DOHH2 (cell line): ENCODE measurements around the gene ERAP2.

ENCODE experiments used
- H3F3A ChIP-seq: fragments of 200-600 bp; sonication (generic), shearing (Covaris generic); 2 replicates; pipeline ENCODE4 v1.6.0; 2016; ENCODE audit warnings: antibody characterized with exemption, mild to moderate bottlenecking; ENCODE audit not compliant: control insufficient read depth, insufficient read depth
- H3K27ac ChIP-seq: fragments of 200-600 bp; sonication (generic); 2 replicates; pipeline ENCODE4 v1.5.1; 2014; ENCODE audit warnings: low read depth, mild to moderate bottlenecking, low read length, moderate library complexity
- H3K27me3 ChIP-seq: fragments of 200-600 bp; sonication (generic); 2 replicates; pipeline ENCODE4 v1.6.1; 2014; ENCODE audit warnings: mild to moderate bottlenecking, low read length, mixed read lengths; ENCODE audit not compliant: control insufficient read depth
- H3K36me3 ChIP-seq: fragments of 200-600 bp; sonication (generic); 2 replicates; pipeline ENCODE4 v1.6.1; 2014; ENCODE audit warnings: mild to moderate bottlenecking, low read length, moderate library complexity, mixed read lengths; ENCODE audit not compliant: control insufficient read depth
- H3K4me1 ChIP-seq: fragments of 200-600 bp; sonication (generic); 2 replicates; pipeline ENCODE4 v1.6.1; 2014; ENCODE audit warnings: mild to moderate bottlenecking, low read length, mixed read lengths; ENCODE audit not compliant: control insufficient read depth
- H3K4me2 ChIP-seq: fragments of 200-600 bp; sonication (generic); 2 replicates; pipeline ENCODE4 v1.6.0; 2014; ENCODE audit warnings: mild to moderate bottlenecking, low read length, moderate library complexity
- H3K4me3 ChIP-seq: fragments of 200-600 bp; sonication (generic); 2 replicates; pipeline ENCODE4 v1.5.1; 2014; ENCODE audit warnings: mild to moderate bottlenecking, low read length, mixed read lengths
- H3K79me2 ChIP-seq: fragments of 200-600 bp; sonication (generic); 2 replicates; pipeline ENCODE4 v1.6.1; 2014; ENCODE audit warnings: mild to moderate bottlenecking, low read length, mixed read lengths; ENCODE audit not compliant: control insufficient read depth
- H3K9me2 ChIP-seq: fragments of 200-600 bp; sonication (generic); replicated peaks from 2 replicates; pipeline ENCODE4 v1.6.1; 2014; ENCODE audit warnings: mild to moderate bottlenecking, low read length, mixed read lengths; ENCODE audit not compliant: control insufficient read depth
- H3K9me3 ChIP-seq: fragments of 200-600 bp; sonication (generic); 2 replicates; pipeline ENCODE4 v1.6.1; 2014; ENCODE audit warnings: antibody characterized with exemption, low read length, mixed read lengths; ENCODE audit not compliant: control insufficient read depth, insufficient read depth
- H4K20me1 ChIP-seq: fragments of 200-600 bp; sonication (generic); 2 replicates; pipeline ENCODE4 v1.6.0; 2014; ENCODE audit warnings: low read depth, mild to moderate bottlenecking, antibody characterized with exemption, low read length, moderate library complexity; ENCODE audit not compliant: control insufficient read depth, insufficient read depth
- EZH2phosphoT487 ChIP-seq: fragments of 200-600 bp; sonication (generic); IDR thresholded peaks from 2 replicates; pipeline ENCODE4 v1.6.1; 2017; ENCODE audit warnings: borderline replicate concordance, mild to moderate bottlenecking, antibody characterized with exemption, low read length, moderate library complexity, mixed read lengths
- TF ChIP-seq, protein P1 (sequence below): fragments of 200-600 bp; sonication (generic); IDR thresholded peaks from one replicate; pipeline ENCODE4 v1.5.1; 2014; ENCODE audit warnings: antibody characterized with exemption, mild to moderate bottlenecking, low read depth, low read length; ENCODE audit not compliant: poor library complexity, severe bottlenecking

Gene ERAP2

DNA sequence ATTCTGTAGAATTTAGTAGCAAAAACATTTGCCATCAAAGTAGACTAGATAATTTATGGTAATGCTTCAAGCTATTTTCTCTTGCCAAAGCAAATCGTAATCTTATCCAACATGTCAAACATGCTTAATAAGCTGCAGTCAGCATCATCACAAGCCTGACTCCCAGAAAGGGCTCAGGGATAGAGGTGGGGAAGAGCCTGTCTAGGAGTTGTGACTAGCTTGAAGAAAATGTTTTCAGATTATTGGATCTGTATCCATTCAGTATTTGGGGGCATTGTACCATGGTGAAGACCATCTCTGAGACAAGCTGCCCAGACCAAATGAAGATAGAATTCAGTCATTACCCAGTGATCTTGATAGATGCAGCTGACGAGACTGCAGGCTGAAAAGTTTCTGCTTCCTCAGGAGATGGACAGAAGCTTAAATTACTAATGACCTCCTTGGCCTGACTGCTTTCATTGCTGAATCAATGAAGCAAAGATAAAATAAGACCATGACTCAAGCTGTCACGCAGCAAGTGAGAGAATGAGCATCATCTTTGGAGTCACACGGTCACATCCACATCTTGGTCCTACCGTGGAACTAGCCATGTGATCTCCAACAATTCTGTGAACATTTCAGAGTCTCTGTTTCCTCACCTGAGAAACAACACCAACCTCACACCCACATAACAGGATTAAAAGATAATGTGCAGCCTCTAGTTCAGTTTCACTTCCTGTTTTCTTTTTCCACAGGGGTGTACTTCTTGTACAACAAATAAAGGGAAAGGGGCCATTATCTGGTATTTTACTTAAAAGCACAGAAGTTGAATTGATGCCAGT lies 9.4 kb downstream of the ERAP2 start:
- Histone ChIP-seq H3F3A (peaks cover 5% of the 10 kb centered on the region; the same call in 1 of the 2 replicates), H3K4me3 (peak overlapping the region; percentile 65), H3K9me3 (no peaks in the 10 kb centered on the region), H3K4me2 (peak overlapping the region; percentile 86), H3K27me3 (no peaks in the 10 kb centered on the region), H3K4me1 (peaks cover 38% of the 10 kb centered on the region), H3K27ac (peak overlapping the region; percentile 62), H3K36me3 (peaks cover 15% of the 10 kb centered on the region), H4K20me1 (no peaks in the 10 kb centered on the region), H3K9me2 (no peaks in the 10 kb centered on the region), H3K79me2 (no peaks in the 10 kb centered on the region)
- TF ChIP-seq EZH2phosphoT487, result no peak
- TF ChIP-seq, protein P1, sequence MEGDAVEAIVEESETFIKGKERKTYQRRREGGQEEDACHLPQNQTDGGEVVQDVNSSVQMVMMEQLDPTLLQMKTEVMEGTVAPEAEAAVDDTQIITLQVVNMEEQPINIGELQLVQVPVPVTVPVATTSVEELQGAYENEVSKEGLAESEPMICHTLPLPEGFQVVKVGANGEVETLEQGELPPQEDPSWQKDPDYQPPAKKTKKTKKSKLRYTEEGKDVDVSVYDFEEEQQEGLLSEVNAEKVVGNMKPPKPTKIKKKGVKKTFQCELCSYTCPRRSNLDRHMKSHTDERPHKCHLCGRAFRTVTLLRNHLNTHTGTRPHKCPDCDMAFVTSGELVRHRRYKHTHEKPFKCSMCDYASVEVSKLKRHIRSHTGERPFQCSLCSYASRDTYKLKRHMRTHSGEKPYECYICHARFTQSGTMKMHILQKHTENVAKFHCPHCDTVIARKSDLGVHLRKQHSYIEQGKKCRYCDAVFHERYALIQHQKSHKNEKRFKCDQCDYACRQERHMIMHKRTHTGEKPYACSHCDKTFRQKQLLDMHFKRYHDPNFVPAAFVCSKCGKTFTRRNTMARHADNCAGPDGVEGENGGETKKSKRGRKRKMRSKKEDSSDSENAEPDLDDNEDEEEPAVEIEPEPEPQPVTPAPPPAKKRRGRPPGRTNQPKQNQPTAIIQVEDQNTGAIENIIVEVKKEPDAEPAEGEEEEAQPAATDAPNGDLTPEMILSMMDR, result no peak

DNA sequence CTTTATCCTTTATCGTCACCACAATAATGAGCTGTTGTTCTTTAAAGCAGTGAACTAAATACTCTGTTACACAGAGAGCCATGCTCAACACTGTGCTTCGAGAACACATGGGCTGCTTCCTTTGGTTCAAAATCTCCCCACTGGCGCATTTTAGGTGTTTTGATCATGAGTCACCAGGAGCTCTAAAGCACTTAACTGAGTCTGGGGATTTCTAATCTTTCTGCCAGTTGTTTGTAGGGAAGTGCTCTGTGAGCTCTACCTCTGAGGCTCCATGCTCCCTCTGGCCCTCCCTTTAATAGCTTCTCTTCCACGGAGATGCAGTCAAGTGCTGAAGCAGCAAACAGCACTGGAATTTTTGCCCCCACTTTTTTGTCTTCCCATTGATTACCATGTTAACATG lies 17.0 kb downstream of the ERAP2 start:
- Histone ChIP-seq H3K4me3 (no peak overlapping the region), H3K4me2 (no peak overlapping the region), H3F3A (peaks cover 20% of the 10 kb centered on the region), H3K9me2 (no peaks in the 10 kb centered on the region), H3K36me3 (peaks cover 16% of the 10 kb centered on the region), H3K27me3 (no peaks in the 10 kb centered on the region), H3K79me2 (no peaks in the 10 kb centered on the region), H4K20me1 (no peaks in the 10 kb centered on the region), H3K9me3 (no peaks in the 10 kb centered on the region), H3K4me1 (peaks cover 23% of the 10 kb centered on the region), H3K27ac (no peak overlapping the region)
- no peak for TF ChIP-seq EZH2phosphoT487
- TF ChIP-seq, protein P1, result no peak

DNA sequence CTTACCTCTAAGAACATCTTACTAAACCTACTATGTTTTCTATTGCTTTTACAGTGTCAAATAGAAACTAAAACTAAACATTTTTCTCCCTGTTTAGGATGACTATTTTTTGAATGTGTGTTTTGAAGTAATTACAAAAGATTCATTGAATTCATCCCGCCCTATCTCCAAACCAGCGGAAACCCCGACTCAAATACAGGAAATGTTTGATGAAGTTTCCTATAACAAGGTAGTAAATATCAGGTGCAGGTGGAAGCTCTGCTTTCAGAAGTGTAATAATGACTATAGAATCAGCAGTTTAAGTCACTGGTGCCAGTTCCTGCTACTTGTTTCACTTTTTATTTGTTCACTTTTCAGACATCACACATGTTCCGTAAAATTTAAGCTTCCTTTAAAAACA lies 20.0 kb downstream of the ERAP2 start:
- peaks cover 22% of the 10 kb centered on the region for H3F3A ChIP-seq
- H3K27me3 ChIP-seq, result no peaks in the 10 kb centered on the region
- peaks cover 19% of the 10 kb centered on the region for H3K36me3 ChIP-seq
- no peaks in the 10 kb centered on the region for H4K20me1 ChIP-seq
- no peaks in the 10 kb centered on the region for H3K9me2 ChIP-seq
- H3K4me3 ChIP-seq, result peak overlapping the region; percentile 66
- peak overlapping the region; percentile 80 for H3K4me2 ChIP-seq
- no peaks in the 10 kb centered on the region for H3K79me2 ChIP-seq
- H3K4me1 ChIP-seq, result peaks cover 23% of the 10 kb centered on the region
- H3K27ac ChIP-seq, result peak overlapping the region; percentile 75
- no peaks in the 10 kb centered on the region for H3K9me3 ChIP-seq
- TF ChIP-seq, protein P1, result no peak
- TF ChIP-seq EZH2phosphoT487, result no peak
